HG02943 (cell line): ENCODE data around the gene LMF1.
"Not testable (repeated sequence)": the region's sequence is repeated elsewhere in the genome, so short reads cannot be mapped to it uniquely, and the experiment has no call there.

ENCODE experiments used
- ATAC-seq: cut with Tn5 transposase; IDR thresholded peaks from one replicate; pipeline ENCODE4 v1.9.1; 2021; ENCODE audit warnings: mild to moderate bottlenecking, low read depth, moderate library complexity; ENCODE audit not compliant: unreplicated experiment

Gene LMF1

DNA sequence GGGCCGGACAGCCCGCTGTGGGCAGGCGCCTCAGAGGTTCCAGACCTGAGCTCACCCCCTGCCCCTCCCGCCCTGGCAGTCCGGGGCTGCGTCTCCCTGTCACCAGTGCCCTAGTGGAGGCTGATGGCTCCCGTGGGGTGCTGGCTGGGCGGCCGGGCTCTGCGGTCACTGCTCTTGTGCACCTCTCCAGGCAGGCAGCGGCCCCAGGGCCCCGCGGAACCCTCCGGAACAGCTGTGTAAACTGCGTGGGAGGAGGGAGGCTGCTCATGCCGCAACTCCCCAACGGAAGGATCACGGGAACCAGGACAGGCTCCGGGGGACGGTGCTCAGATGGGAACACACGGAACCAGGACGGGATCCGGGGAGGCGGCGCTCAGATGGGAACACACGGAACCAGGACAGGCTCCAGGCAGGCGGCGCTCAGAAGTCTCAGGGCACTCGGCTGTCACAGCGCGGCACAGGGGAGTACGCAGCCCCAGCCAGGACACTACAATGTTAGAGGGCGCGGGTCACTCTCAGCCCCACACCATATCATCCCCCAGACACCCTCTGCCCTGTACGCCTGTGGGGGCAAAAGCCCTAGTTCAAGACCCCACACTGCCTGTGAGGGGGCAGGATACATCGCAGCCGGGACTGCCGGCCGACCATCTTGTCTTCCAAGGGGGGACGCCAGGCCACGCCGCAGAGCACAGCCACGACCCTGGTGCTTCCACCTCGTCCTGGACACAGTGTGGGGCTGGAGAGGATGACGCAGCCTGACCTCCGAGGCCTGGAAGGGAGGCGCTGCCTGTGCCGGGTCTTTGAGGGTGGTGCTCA lies 96.2 kb downstream of the LMF1 start:
- no peak for ATAC-seq

GRCh38 chr16:873889-874288 lies 96.9 kb downstream of the LMF1 start:
- no peak for ATAC-seq

DNA sequence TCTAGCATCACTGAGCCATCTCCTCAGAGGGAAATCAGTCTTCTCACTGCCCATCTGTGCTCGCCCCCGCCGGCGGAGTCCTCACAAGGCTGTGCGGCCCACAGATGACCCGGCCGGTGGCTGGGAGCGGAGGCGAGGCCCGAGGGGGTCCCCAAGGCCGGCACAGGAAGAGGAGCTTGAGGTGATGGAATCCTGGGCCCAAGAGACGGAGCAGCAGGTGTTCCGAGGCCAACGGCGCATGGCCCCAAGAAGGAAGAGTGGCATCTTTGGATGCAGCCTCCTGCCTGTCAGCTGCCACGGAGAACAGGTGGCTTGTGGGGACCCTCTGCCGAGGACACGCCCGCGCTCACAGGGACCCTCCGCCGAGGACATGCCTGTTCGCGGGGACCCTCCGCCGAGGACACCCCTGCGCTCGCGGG lies 97.5 kb downstream of the LMF1 start:
- no peak for ATAC-seq

DNA sequence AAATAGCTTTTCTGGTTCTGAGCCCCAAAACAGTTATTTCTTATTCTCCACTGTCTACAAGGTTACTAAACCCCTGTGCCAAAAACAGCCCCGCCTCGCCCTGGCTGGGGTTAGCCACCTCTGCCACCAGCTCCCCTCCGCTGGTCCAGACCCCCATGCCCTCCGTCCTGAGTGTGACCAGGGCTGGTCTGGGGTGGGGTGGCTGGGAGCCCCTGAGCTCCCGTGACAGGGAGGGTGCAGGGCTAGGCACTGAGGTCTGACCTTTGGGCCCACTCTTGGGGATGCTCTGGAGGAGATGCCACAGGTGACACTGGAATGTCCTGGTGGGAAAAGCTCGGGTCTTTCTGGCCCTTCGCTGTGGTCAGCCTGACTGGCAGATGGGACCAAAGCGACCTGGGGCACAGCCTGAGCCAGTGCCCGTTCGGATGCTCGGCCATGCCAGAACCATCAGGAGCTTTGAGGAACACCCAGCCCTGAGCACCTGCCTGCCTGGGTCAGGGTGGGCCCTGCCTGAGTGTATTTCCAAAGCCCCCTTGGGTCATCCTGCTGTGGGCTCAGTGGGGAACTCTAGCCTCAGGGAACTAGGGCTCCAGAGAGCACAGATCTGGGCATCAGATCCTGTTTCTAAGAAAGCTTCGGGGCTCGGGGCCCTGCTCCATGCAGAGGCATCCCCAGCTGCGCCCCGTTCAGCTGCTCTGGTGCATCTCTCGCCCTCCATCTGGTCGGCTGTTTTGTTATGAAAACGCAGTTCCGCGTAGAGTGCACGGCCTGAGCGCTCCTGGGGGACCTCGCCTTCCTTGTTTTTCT lies 98.1 kb downstream of the LMF1 start:
- no peak for ATAC-seq

DNA sequence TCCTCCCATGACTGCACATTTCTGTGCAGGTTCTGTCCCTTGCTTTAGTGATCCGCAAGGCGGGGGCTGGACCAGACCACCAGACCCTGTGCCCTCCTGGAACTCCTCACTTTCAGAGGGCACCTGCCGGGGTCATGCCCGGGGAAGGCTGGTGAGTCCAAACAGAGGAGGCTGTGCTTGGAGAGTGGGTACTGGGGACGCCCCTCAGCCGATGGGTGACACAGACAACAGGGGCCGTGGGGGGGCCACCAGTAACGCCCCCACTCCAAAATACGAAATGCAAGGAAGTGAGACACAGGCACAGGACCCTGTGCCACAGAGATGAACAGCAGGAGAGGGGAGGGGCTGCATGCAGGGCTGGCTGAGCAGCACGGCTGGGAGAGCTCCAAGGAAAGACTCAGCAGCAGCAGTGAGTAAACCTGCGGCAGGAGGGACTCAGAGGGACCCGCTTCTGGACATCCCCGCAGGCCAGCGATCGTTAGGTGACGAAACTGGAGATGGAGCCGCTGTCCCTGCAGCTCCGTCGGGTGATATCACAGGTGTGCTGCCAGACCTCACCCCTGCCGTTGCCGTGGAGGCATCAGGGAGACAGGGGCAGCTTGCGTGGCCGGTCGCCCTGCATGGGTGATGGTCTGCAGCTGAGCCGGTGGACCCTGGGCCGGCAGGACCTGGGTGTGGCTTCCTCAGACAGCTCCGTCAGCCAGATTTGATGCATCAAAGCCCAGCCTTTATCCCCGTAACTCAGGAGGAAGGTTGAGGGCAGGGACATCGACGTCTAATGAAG lies 99.0 kb downstream of the LMF1 start:
- ATAC-seq = no peak

- ATAC-seq = no peak
Measured at GRCh38 chr16:870856-871561, 99.8 kb downstream of the LMF1 start.

DNA sequence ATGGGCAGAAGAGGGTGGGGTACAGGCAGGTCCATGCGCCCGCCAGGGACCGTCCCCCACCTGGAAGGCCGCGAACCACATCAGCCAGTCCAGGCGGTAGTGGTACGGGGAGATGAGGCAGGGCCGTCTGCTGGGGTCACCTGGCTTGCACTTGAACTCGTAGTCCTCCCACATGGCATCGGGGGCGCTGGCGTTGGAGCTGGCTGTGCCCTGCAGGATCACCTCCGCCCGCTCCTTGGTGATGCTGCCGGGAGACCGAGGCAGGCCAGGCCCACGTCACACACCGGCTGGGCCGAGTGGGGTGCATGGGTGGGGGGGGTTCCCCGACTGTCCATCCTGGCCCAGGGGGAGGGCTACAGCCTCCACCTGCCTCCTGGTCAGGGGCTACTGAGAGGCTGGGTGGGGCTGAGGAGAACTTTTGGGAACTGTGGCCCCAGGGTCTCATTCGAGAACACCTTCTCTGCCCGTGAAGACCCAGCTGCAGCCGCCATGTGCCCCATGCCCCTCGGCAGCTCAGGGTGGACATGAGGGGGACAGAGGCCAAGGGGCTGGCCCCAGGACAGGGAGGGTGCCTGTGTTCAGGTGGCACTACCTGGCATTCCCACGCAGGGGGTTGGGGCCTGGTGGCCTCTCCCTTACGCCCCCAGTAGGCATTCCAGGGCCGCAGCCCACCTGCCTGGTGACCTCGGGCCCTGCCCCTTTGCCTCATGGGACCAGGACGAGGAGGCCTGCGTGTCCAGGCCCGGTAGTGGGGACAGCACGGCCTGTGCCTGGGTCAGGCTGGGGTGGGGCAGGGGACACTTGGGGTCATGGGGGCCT lies 100.8 kb downstream of the LMF1 start:
- no peak for ATAC-seq

DNA sequence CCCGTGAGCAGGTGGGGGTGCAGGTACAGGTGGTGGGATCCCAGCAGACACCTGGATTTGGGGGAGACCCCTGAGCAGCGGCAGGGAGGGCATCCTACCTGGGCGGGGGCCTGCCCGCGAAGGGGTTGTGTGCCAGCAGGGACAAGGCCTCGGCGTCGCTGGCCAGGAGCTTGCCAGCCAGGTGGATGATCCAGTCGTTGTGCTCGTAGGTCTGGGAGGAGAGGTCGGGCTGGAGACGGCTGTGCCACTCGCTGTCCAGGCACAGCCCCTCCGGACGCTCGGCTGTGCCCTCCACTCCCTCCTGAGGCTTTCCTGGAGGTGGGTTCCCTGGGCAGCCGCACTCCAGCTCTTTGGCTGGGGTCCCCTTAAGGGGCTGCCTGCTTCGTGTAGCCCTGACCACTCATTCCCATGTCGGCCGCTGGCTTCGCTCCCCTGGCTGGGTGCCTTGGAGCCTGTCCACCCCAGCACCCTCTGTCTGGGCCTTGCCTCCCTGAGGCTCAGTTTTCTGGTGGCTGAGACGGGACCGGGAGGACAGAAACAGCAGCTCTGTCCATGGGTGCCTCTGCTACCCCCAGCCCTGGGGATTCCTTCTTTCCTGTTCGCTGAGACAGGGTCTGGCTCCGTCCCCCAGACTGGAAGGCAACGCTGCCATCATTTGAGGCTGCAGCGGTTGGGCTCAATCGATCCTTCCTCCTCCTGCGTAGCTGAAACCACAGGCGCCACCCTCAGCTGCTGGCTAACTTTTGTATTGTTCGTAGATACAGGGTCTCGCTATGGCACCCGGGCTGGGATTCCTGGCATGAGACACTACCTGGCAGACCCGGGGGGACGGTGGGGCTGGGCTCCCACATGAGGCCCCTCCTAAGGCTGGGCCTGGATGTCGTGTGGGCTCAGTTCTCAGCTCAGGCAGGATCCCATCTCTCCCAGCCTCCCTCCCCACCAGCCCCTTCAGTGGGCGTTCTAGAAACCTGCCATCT lies 101.7 kb downstream of the LMF1 start:
- ATAC-seq = no peak

DNA sequence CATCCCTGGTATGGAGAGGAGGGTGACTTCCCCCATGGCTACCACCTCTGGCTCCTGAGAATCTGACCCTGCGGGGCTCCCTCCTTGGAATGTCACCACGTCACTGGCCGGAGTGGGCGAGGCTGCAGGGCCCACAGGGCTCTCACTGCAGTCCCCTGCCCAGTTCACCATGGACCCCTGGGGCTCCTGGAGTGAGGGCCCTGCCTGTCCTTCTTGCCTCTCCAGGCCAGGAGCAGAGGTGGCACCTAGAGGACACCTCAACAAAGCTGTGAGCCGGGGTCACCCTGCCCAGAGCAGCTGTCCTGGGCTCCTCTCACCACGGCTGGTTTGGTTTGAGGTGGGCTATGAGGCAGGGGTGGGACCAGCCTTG lies 102.4 kb downstream of the LMF1 start:
- ATAC-seq = no peak

- no peak for ATAC-seq
Measured at GRCh38 chr16:867421-868385, 103.1 kb downstream of the LMF1 start.

DNA sequence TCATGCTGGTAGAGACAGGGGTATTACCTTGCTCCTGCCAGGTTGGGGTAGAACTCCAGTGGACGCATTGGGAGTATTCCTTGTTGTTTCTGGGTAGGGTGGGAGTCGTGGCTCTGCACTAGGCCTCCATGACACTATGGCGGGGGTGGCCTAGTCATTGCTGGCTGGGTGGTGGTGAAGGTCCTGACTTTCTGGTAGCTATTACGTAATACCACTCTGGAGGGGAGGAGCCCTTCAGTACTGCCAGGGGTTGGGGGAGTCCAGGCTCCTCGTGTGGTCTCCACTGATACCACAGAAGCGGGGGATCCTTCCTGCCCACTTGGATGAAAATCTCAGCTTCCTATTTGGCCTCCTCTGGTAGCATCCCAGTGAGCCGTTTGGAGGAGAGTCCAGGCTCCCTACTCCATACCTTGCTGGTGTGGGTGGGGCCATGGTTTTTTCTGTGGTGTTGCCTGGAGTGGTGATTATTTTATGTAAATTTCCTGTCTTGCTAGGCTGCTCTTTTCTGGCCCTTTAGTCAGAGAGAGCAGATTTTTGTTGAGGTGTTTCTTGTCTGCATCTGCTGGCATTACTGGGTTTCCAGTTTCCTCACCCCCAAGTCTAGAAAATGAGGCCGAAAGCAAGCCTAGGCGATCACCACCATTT lies 104.4 kb downstream of the LMF1 start:
- no peak for ATAC-seq

GRCh38 chr16:865026-865425 lies 105.8 kb downstream of the LMF1 start:
- ATAC-seq = no peak

GRCh38 chr16:861446-861845 lies 109.3 kb downstream of the LMF1 start:
- no peak for ATAC-seq

DNA sequence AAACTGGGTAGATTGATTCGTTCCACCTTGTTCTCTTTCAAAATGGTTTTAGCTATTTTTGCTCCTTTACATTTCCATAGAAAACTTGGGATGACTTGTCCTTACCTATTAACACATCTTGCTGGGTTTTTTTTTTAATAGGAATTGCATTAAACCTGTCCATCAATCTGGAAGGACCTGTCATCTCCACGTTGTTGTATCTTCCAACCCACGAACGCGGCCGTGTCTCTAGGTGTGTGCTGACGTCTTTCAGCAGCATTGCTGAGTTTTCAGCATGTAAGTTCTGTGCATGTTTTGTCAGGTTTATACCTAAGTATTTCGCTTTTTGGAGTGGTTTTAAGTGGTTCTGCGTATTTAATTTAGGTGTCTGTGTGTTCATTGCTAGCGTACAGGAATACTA lies 109.9 kb downstream of the LMF1 start:
- no peak for ATAC-seq

GRCh38 chr16:858971-859370 lies 111.8 kb downstream of the LMF1 start:
- ATAC-seq = not testable (repeated sequence)

- ATAC-seq = not testable (repeated sequence)
Measured at GRCh38 chr16:858441-858840, 112.3 kb downstream of the LMF1 start.

DNA sequence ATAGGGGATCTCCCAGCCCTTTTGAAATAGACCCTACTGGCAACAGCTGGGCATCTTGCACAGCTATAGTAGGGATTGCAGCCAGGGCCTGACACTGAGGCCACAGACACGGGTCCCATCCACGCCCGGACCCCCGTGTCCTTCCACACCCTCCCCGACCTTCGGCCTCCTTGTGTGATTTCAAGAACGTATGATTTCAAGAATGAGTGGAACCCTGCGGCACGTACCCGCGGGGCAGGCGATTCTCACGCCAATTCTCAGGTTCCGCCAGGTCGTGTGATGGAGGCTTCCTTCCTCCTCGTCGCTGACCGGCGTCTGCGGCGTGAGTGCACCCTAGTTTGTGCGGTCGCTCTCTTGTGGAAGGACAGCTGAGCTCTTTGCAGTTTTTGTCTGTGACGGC lies 114.0 kb downstream of the LMF1 start:
- ATAC-seq = no peak
